CD8-positive, alpha-beta memory T cell (primary cell): ENCODE measurements around the gene PTPRE. TPM values are rescaled to one million over a fixed set of nuclear protein-coding genes. Genes with fewer than 3 reads are reported as not detected.

Experiments used
- CTCF ChIA-PET: fragments of 350-600 bp; sonication (Branson Sonifier 250); formaldehyde crosslinking; loops from one replicate; lab custom pipeline; 2021; ENCODE audit warnings: antibody characterized with exemption; lab: Charles Lee
- POLR2A ChIA-PET: fragments of 350-600 bp; sonication (Branson Sonifier 250); formaldehyde crosslinking; loops from one replicate; lab custom pipeline; 2021; ENCODE audit warnings: antibody characterized with exemption; lab: Charles Lee
- DNase-seq, 5 donors: peaks; one replicate each; pipeline versions ENCODE4 v3.0.0 to v3.0.0-alpha.2; 2020 to 2022; ENCODE audit warnings: mixed read lengths in 1 of 5
- H3K27ac ChIP-seq: one replicate; pipeline ENCODE4 v1.7.0; 2013; ENCODE audit warnings: low read depth, mild to moderate bottlenecking, low read length, moderate library complexity
- H3K27me3 ChIP-seq: 2 replicates; pipeline ENCODE4 v1.7.0; 2013; ENCODE audit warnings: low read length, mild to moderate bottlenecking; ENCODE audit not compliant: insufficient read depth, poor library complexity, severe bottlenecking
- H3K36me3 ChIP-seq: 2 replicates; pipeline ENCODE4 v1.7.0; 2013; ENCODE audit warnings: mild to moderate bottlenecking, low read length, moderate library complexity; ENCODE audit not compliant: insufficient read depth
- H3K4me1 ChIP-seq: 2 replicates; pipeline ENCODE4 v1.7.0; 2013; ENCODE audit warnings: mild to moderate bottlenecking, low read length, moderate library complexity; ENCODE audit not compliant: insufficient read depth
- H3K4me3 ChIP-seq: 2 replicates; pipeline ENCODE4 v1.7.0; 2013; ENCODE audit warnings: mild to moderate bottlenecking, low read length
- H3K9me3 ChIP-seq: 2 replicates; pipeline ENCODE4 v1.7.0; 2013; ENCODE audit warnings: mild to moderate bottlenecking, low read length
- H3K27ac Mint-ChIP-seq, 8 donors: one replicate each; pipeline ENCODE4 v1.8.0; 2020 to 2021; ENCODE audit warnings: mixed read lengths in 8 of 8, mild to moderate bottlenecking in 6 of 8, inconsistent platforms in 3 of 8, moderate library complexity in 3 of 8
- H3K27me3 Mint-ChIP-seq, 2 donors: one replicate each; pipeline ENCODE4 v1.8.0; 2020 to 2021; ENCODE audit warnings: mixed read lengths in 2 of 2, mild to moderate bottlenecking in 1 of 2, moderate library complexity in 1 of 2
- H3K36me3 Mint-ChIP-seq, 3 donors: one replicate each; pipeline ENCODE4 v1.8.0; 2020 to 2021; ENCODE audit warnings: mixed read lengths in 3 of 3, inconsistent platforms in 1 of 3, mild to moderate bottlenecking in 1 of 3
- H3K4me1 Mint-ChIP-seq, 3 donors: one replicate each; pipeline ENCODE4 v1.8.0; 2020 to 2021; ENCODE audit warnings: mixed read lengths in 3 of 3, inconsistent platforms in 1 of 3, mild to moderate bottlenecking in 1 of 3
- H3K4me3 Mint-ChIP-seq, 7 donors: one replicate each; pipeline ENCODE4 v1.8.0; 2020 to 2021; ENCODE audit warnings: mixed read lengths in 7 of 7, mild to moderate bottlenecking in 6 of 7, moderate library complexity in 4 of 7, inconsistent platforms in 2 of 7
- H3K9me3 Mint-ChIP-seq, 5 donors: one replicate each; pipeline ENCODE4 v1.8.0; 2020 to 2022; ENCODE audit warnings: mixed read lengths in 5 of 5, mild to moderate bottlenecking in 3 of 5, moderate library complexity in 2 of 5, inconsistent platforms in 1 of 5
- polyA plus RNA-seq: library from polyadenylated mRNA; unstranded; fragments of 300-500 nt; fragmentation: Illumina TruSeq; gene quantifications from one replicate; pipeline ENCODE4 v1.2.3, GENCODE V29; 2021
- total RNA-seq, 2 experiments: library from RNA; stranded (reverse); gene quantifications; one replicate each; pipeline ENCODE4 v1.2.3, GENCODE V29; 2021

Gene PTPRE
- total and polyA plus RNA-seq, 3 experiments from 2014 or later, result 25.2 to 29.5 (median 26.0) TPM

DNA sequence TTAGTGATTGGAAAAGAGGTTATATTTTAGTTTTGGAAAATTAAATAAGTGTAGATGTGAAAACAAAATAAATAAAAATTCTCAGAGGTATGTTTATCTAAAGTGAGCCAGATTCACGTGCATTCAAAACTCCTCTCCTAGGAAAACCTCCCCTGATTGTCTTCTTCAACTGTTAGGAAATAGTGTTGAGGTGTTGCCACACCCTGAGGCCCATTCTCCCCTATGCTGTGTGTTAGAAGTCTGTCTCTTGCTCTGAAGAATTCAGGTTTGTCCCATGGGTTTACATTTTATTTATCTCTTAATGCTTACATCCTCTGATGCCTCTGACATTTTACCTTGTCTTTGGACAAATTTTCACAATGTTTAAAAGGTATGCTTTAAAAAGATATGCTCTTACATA is 40.3 kb downstream of the PTPRE start:
- Mint-ChIP-seq H3K27ac (no peak overlapping the region), H3K4me1 (peaks cover 4 to 10% (median 8%) of the 10 kb centered on the region in 3 donors), H3K36me3 (no peaks in the 10 kb centered on the region), H3K4me3 (no peak overlapping the region), H3K27me3 (peaks cover 3 to 22% of the 10 kb centered on the region in 2 donors), H3K9me3 (no peaks in the 10 kb centered on the region)
- Histone ChIP-seq H3K4me1 (peaks cover 7% of the 10 kb centered on the region), H3K9me3 (no peaks in the 10 kb centered on the region), H3K4me3 (no peak overlapping the region), H3K27me3 (no peaks in the 10 kb centered on the region), H3K36me3 (no peaks in the 10 kb centered on the region), H3K27ac (no peak overlapping the region)
- ChIA-PET POLR2A (no interaction called here), CTCF (no interaction called here)
- DNase-seq, result no peak

DNA sequence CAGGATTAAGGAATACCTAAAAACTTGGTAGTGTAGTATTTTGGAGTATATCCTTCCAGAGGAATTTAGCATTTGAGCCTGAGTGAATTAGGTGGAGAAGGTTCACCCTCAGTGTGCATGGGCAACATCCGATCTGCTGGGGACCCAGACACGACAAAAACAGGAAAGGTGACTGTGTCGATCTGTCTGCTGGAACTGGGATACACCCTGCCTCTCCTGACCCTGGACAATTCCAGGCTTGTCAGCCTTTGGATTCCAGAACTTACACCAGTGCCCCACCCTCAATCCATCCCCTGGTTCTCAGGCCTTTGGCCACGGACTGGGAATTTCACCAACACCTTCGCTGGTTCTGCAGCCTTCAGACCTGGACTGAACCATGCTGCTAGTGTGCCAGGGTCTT is 41.9 kb downstream of the PTPRE start:
- DNase-seq, result no peak
- Mint-ChIP-seq H3K9me3 (no peaks in the 10 kb centered on the region), H3K27me3 (peaks cover 6 to 14% of the 10 kb centered on the region in 2 donors), H3K27ac (no peak overlapping the region), H3K4me3 (no peak overlapping the region), H3K36me3 (no peaks in the 10 kb centered on the region), H3K4me1 (peaks cover 4 to 10% (median 8%) of the 10 kb centered on the region in 3 donors)
- Histone ChIP-seq H3K27me3 (no peaks in the 10 kb centered on the region), H3K4me3 (no peak overlapping the region), H3K36me3 (no peaks in the 10 kb centered on the region), H3K9me3 (no peaks in the 10 kb centered on the region), H3K27ac (no peak overlapping the region), H3K4me1 (peaks cover 7% of the 10 kb centered on the region)
- CTCF ChIA-PET, result interaction anchor here (0.9 kb wide), 1 partner anchor 12 kb away, joined by 3 read pairs; no protein-coding TSS in a partner anchor
- POLR2A ChIA-PET, result interaction anchor here (0.5 kb wide), 1 partner anchor 112 kb away, joined by 5 read pairs; no protein-coding TSS in a partner anchor

DNA sequence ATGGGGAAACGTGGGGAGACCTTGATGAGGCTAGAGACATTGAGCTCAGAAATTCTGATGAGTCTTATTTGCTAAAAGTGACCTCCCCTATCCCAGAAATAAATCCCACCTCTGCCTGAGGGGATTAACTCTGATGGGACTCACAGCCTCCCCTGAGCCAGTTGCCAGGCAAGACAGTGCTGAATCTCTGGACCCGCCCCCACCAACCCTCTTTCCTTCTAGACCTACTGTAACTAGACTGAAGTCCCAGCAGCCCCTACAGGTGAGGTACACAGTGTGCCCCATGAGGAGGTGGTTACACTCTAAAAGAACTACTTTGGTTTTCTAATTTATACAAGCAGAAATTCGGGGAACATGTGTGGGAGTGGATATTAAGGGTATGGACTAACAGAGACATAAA is 42.9 kb downstream of the PTPRE start:
- H3K36me3 ChIP-seq, result no peaks in the 10 kb centered on the region
- peaks cover 6 to 11% of the 10 kb centered on the region in 2 donors for H3K27me3 Mint-ChIP-seq
- CTCF ChIA-PET, result interaction anchor here (0.9 kb wide), 1 partner anchor 11 kb away, joined by 3 read pairs; no protein-coding TSS in a partner anchor

DNA sequence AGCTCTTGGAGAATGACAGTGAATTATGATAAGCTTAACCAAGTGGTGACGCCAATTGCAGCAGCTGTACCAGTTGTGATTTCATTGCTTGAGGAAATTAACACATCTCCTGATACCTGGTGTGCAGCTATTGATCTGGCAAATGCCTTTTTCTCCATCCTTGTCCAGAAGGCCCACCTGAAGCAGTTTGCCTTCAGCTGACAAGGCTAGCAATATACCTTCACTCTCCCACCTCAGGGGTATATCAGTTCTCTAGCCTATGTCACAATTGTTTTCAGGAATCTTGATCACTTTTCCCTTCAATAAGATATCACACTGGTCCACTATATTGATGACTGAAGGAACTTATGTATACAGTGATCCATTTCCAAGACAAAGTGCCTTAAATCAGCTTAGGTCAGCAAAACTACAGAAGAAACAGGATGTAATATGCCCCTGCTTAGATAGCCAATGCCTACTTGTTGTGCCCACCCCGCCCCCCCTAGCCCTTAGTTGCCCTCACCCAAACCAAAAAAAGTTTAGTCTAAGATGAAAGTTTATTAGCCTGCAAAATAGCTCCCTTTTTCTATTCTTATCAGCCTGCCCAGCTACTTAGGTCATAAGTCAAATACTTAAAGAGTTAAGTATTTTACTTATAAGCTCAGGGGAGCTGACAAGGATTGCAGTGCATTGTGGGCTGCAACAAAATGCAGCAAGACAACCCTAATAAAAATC is 45.1 kb downstream of the PTPRE start:
- no peaks in the 10 kb centered on the region for H3K27me3 ChIP-seq
- no peak overlapping the region for H3K27ac Mint-ChIP-seq
- no peak overlapping the region for H3K4me3 Mint-ChIP-seq
- H3K4me3 ChIP-seq, result no peak overlapping the region
- no peak overlapping the region for H3K27ac ChIP-seq
- peaks cover 6 to 14% of the 10 kb centered on the region in 2 donors for H3K27me3 Mint-ChIP-seq
- no peak for DNase-seq
- POLR2A ChIA-PET, result no interaction called here
- no peaks in the 10 kb centered on the region for H3K36me3 Mint-ChIP-seq
- H3K36me3 ChIP-seq, result no peaks in the 10 kb centered on the region
- no peaks in the 10 kb centered on the region for H3K9me3 ChIP-seq
- H3K4me1 ChIP-seq, result no peaks in the 10 kb centered on the region
- CTCF ChIA-PET, result no interaction called here
- H3K4me1 Mint-ChIP-seq, result peaks cover 0 to 2% (median 0%) of the 10 kb centered on the region in 3 donors
- peaks cover 0 to 6% (median 0%) of the 10 kb centered on the region in 5 donors for H3K9me3 Mint-ChIP-seq

More for the DNA sequence above, 42.9 kb downstream of the PTPRE start:
- Histone ChIP-seq H3K27ac (no peak overlapping the region), H3K4me3 (no peak overlapping the region), H3K4me1 (peaks cover 7% of the 10 kb centered on the region), H3K9me3 (no peaks in the 10 kb centered on the region), H3K27me3 (no peaks in the 10 kb centered on the region)
- H3K27ac Mint-ChIP-seq, result no peak overlapping the region
- DNase-seq, result no peak
- no peaks in the 10 kb centered on the region for H3K9me3 Mint-ChIP-seq
- H3K4me3 Mint-ChIP-seq, result no peak overlapping the region
- H3K36me3 Mint-ChIP-seq, result no peaks in the 10 kb centered on the region
- POLR2A ChIA-PET, result no interaction called here
- peaks cover 4 to 10% (median 8%) of the 10 kb centered on the region in 3 donors for H3K4me1 Mint-ChIP-seq

DNA sequence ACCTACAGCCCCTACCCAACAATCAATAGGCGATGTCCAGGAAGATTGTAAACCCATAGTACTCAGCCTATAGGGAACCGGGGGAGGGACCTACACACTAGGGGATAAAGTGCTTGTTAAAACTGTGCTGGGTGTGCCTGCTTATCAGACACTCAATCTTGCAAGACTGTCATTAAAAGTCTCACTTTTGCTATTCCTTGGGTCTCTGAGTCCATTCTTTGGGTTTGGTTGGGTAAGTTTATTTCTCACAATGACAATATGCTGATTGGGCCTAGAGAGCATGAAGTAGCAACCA is 45.6 kb downstream of the PTPRE start:
- H3K4me3 ChIP-seq, result no peak overlapping the region
- no peaks in the 10 kb centered on the region for H3K4me1 ChIP-seq
- peaks cover 0 to 6% (median 0%) of the 10 kb centered on the region in 5 donors for H3K9me3 Mint-ChIP-seq
- no peak for DNase-seq
- peaks cover 0 to 2% (median 0%) of the 10 kb centered on the region in 3 donors for H3K4me1 Mint-ChIP-seq
- peaks cover 6 to 14% of the 10 kb centered on the region in 2 donors for H3K27me3 Mint-ChIP-seq
- H3K9me3 ChIP-seq, result no peaks in the 10 kb centered on the region
- CTCF ChIA-PET, result no interaction called here
- H3K27me3 ChIP-seq, result no peaks in the 10 kb centered on the region
- no peak overlapping the region for H3K4me3 Mint-ChIP-seq
- H3K27ac ChIP-seq, result no peak overlapping the region
- no peak overlapping the region for H3K27ac Mint-ChIP-seq
- no peaks in the 10 kb centered on the region for H3K36me3 ChIP-seq
- no peaks in the 10 kb centered on the region for H3K36me3 Mint-ChIP-seq
- POLR2A ChIA-PET, result no interaction called here

DNA sequence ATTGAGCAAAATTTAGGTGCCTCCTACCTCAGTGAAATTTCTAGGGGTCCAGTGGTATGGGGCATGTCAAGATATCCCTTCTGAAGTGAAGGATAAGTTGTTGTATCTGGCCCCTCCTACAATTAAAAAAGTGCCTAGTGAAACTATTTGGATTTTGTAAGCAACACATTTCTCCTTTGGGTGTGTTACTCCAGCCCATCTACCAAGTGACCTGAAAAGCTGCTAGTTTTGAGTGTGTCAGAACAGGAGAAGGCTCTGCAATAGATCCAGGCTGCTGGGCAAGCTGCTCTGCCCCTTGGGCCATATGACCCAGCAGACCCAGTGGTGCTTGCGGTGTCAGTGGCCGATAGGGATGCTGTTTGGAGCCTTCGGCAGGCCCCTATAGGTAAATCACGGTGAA is 46.0 kb downstream of the PTPRE start:
- ChIA-PET POLR2A (no interaction called here), CTCF (no interaction called here)
- no peaks in the 10 kb centered on the region for H3K36me3 Mint-ChIP-seq
- no peak overlapping the region for H3K27ac Mint-ChIP-seq
- H3K4me3 Mint-ChIP-seq, result no peak overlapping the region
- no peak for DNase-seq
- Histone ChIP-seq H3K27me3 (no peaks in the 10 kb centered on the region), H3K27ac (no peak overlapping the region), H3K9me3 (no peaks in the 10 kb centered on the region), H3K36me3 (no peaks in the 10 kb centered on the region), H3K4me3 (no peak overlapping the region), H3K4me1 (no peaks in the 10 kb centered on the region)
- peaks cover 0 to 2% (median 0%) of the 10 kb centered on the region in 3 donors for H3K4me1 Mint-ChIP-seq
- peaks cover 6 to 14% of the 10 kb centered on the region in 2 donors for H3K27me3 Mint-ChIP-seq
- H3K9me3 Mint-ChIP-seq, result peaks cover 0 to 6% (median 0%) of the 10 kb centered on the region in 5 donors

DNA sequence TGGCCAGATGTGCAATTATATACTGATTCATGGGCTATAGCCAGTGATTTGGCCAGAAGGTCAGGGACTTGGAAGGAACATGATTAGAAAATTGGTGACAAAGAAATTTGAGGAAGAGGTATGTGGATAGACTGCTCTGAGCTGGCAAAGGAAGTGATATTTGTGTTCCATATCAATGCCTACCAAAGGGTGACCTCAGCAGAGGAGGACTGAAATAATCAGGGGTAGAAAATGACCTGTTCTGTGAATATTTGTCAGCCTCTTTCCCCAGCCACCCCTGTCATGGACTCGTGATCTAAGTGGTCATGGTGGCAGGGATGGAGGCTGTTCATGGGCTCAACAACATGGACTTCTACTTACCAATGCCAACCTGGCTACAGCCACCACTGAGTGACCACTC is 47.0 kb downstream of the PTPRE start:
- H3K36me3 Mint-ChIP-seq, result no peaks in the 10 kb centered on the region
- no peak overlapping the region for H3K4me3 Mint-ChIP-seq
- no peaks in the 10 kb centered on the region for H3K27me3 ChIP-seq
- no peak overlapping the region for H3K27ac Mint-ChIP-seq
- no peak overlapping the region for H3K27ac ChIP-seq
- no peaks in the 10 kb centered on the region for H3K36me3 ChIP-seq
- CTCF ChIA-PET, result no interaction called here
- no peaks in the 10 kb centered on the region for H3K9me3 ChIP-seq
- POLR2A ChIA-PET, result no interaction called here
- H3K9me3 Mint-ChIP-seq, result peaks cover 0 to 6% (median 0%) of the 10 kb centered on the region in 5 donors
- H3K4me3 ChIP-seq, result no peak overlapping the region
- H3K4me1 Mint-ChIP-seq, result peaks cover 0 to 2% (median 0%) of the 10 kb centered on the region in 3 donors
- peaks cover 9 to 19% of the 10 kb centered on the region in 2 donors for H3K27me3 Mint-ChIP-seq
- no peaks in the 10 kb centered on the region for H3K4me1 ChIP-seq
- DNase-seq, result no peak

DNA sequence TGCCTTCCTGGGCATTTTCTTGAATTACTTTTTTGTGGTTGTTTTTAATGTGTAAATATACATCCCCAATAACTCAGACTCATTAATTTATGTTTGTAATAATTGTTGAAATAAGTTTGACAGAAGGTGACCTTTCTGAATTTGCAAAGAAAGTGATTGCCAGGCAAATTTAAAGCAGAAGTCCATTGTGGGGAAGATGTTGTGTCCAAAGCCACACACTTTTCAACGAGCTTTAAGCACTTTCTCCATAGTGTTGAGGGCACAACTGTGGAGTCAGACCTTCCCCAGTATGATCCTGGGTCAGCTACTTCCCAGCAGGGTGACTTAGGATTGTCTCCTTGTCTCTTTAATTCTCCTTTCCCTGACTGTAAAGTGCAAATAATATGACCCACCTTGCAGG is 52.5 kb downstream of the PTPRE start:
- Histone ChIP-seq H3K27me3 (no peaks in the 10 kb centered on the region), H3K27ac (no peak overlapping the region), H3K4me3 (no peak overlapping the region), H3K4me1 (no peaks in the 10 kb centered on the region), H3K36me3 (no peaks in the 10 kb centered on the region), H3K9me3 (no peaks in the 10 kb centered on the region)
- peaks cover 8 to 27% of the 10 kb centered on the region in 2 donors for H3K27me3 Mint-ChIP-seq
- no peak for DNase-seq
- H3K36me3 Mint-ChIP-seq, result no peaks in the 10 kb centered on the region
- H3K9me3 Mint-ChIP-seq, result peaks cover 0 to 6% (median 0%) of the 10 kb centered on the region in 5 donors
- H3K4me1 Mint-ChIP-seq, result peaks cover 0 to 2% (median 1%) of the 10 kb centered on the region in 3 donors
- H3K27ac Mint-ChIP-seq, result peak overlapping the region in 1 of 8 donors; percentile 17
- CTCF ChIA-PET, result no interaction called here
- no peak overlapping the region for H3K4me3 Mint-ChIP-seq
- POLR2A ChIA-PET, result no interaction called here
